Kidney glomerular epithelial cell (primary cell): Measurements from ENCODE around the gene RAD51.

ENCODE experiments used
- DNase-seq: peaks from one replicate; lab custom pipeline; 2025; lab: John Stamatoyannopoulos, UW

Gene RAD51

GRCh38 chr15:40762919-40763800 lies 68.2 kb downstream of the RAD51 start:
- peak; percentile 8 for DNase-seq

DNA sequence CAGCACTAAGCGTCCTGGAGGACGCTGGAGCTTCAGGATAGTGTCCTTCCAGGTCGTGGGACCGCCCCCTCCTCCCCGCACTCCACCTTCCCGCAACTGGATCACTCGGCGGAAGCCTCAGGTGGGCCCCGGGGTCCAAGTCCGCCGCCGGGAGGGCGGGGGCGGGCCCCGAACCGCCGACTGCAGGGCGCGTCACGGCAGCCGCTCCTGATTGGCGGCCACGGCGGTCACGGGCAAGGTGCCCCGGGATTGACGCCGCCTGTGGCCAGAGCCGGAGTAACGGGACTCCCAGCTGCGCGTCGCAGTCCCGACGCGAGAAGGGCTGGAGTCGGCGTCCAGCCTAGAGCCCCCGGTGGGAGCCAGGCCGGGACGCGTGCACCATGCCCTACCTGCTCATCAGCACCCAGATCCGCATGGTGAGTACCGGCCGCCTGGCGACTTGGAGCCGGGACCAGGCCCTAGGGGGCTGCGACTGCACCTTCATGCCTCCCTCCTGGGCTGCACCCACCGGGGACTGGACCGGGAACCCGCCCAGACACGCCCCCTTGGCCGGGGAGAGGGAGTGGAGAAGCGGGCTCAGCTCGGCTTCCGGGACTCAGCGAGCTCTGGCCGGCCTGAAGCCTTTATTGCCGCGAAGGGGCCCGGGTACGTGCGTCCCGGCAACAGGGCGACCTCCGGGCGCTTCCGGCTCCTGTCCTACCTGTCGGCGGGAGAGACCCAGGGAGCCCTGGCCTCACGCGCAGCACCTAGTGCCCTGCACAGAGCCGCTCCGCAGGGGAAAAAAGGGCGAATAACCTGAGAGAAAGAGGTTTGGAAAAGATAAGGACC lies 69.0 kb downstream of the RAD51 start, which contains the start of gene GCHFR:
Gene GCHFR, plus strand, starts transcription at position 268 of the 828 bp plus-strand sequence. Its CDS starts 113 bp downstream, at position 381.
- DNase-seq = peak; percentile 13

GRCh38 chr15:40764629-40765103 lies 69.7 kb downstream of the RAD51 start:
- no peak for DNase-seq

DNA sequence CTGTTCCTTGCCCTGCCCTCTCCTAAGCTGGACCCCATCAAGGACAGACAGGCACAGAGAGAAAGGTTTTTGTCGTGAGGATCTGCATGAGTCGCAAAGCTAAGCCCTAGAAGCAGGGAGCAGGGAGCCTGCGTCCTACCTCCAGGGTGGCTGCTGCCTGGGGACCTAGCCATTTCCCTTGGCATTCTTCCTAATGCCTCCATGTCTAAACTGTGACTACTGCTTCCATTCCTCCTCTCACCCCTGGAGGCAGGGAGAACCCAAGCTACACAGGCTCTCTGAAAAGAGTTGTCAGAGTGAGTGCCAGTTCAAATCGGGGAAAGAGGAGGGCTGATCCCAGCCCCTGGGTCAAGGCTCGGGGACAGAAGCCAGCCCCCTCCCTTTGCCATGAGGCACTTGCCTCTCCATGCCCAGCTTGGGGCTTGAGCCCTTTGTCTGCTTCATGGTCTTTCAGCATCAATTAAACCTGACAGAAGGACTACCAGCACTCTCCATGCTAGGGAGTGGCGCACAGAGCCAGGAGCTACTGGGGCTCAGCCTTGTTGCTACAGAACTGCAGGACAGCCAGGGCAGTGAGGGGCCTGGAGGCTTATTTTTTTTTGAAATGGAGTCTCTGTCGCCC lies 71.3 kb downstream of the RAD51 start:
- no peak for DNase-seq

GRCh38 chr15:40766906-40767837 lies 72.2 kb downstream of the RAD51 start:
- DNase-seq = no peak

- no peak for DNase-seq
Observed at GRCh38 chr15:40767838-40768500, 73.0 kb downstream of the RAD51 start.

DNA sequence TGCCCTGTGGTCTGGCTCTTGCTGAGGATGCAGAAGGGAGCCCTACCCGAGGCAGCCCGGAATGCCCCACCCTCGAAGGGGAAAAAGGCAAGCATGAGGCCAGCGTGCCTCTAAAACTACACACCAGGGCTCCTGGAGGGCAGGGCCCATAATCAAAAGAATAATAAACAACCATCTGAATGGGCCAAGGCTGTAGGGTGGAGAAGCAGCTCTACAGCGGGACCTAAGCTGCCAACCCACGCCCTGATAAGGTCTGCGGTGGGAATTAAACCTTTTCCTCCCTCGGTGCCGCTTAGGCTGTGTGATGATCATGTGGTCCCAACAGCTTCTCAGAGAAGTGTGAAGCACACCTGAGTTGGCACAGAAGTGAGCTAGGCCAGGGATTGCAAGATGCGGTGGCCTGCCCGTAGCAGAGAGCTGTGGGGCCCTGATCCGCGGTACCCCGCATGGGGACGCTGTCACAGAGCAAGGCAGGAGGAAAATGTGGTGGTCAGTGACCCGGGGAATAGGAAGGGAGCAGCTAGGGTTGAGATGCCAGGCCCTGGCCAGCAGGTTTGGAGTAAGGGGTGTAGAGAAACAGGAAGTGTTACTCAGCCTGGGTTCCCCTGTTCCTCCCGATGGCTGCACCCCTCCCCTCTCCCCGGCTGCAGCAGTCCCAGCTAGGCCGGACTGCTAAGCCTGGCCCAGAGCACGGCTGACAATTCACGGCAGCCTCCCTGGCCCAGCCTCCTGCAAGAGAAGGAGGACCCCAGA lies 73.7 kb downstream of the RAD51 start:
- DNase-seq = no peak

- DNase-seq = peak; percentile 94
Observed at GRCh38 chr15:40769274-40770146, 74.5 kb downstream of the RAD51 start, which contains the start of gene C15orf62. Gene C15orf62 (plus strand): TSS chr15:40769980. CDS start chr15:40770496, 516 bp downstream.

DNA sequence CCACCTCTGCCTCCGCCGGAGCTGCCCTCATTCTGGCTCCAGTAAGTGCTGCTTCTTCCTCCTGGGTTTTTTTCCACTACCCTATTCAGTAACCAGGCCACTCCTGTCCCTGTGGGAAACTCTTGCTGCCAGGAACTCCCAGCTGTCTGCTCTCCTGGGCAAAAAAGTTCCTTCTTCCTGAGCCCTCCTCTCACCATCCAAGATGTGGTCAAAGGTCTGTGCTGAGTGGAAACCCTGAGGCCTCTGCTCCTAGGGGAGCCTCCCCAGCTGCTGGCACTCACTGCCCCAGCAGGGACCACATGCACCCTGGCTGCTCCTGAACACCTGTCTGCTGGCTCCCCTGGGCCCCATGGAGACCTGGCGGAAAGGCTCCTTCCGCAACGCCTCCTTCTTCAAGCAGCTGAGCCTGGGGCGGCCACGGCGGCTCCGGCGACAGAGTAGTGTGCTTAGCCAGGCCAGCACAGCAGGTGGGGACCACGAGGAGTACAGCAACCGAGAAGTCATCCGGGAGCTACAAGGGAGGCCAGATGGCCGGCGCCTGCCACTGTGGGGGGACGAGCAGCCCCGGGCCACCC lies 75.3 kb downstream of the RAD51 start:
- peak; percentile 48 for DNase-seq

DNA sequence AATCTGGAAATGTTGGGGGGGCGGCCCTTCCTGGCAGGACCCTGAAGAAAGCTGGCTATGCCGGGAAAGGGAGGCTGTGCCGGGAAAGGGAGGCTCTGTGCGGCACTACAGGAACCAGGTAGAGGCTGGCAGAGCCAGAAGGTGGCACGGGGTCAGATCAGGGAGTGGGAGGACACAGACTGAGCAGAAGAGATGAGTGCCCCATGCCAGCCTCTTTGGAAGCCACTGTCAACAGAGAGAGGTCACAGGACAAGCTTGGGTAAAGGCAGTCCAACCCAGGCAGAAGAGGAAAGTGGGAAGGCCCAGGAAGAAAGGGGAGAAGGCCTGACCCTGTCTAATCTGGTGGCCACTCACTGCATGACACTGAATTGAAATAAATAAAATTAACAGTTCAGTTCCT lies 76.3 kb downstream of the RAD51 start:
- DNase-seq = no peak

GRCh38 chr15:40772014-40772413 lies 77.0 kb downstream of the RAD51 start:
- DNase-seq = no peak

DNA sequence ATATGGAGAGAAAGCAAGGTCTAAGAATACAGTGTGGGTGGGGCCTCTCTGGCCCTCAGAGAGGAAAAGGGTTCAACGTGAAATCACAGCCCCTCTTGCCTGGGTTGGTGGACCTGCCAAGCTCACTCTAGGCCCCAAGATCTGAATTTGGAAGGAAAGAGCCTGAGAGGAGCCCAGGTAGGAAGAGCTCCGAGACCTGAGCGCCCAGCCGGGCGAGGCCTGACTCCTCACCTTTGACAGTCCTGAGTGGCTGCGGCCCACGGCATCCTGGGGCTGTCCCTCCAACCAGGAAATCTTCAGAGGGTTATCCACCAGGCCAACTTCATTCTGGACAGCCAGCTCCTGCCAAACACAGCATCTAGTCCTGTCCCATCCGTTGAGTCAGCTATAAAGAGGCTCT lies 78.5 kb downstream of the RAD51 start:
- no peak for DNase-seq

- DNase-seq = no peak
Observed at GRCh38 chr15:40773902-40774301, 78.9 kb downstream of the RAD51 start.

- no peak for DNase-seq
Observed at GRCh38 chr15:40775007-40775406, 80.0 kb downstream of the RAD51 start.

- DNase-seq = no peak
Observed at GRCh38 chr15:40775740-40776536, 81.0 kb downstream of the RAD51 start.

DNA sequence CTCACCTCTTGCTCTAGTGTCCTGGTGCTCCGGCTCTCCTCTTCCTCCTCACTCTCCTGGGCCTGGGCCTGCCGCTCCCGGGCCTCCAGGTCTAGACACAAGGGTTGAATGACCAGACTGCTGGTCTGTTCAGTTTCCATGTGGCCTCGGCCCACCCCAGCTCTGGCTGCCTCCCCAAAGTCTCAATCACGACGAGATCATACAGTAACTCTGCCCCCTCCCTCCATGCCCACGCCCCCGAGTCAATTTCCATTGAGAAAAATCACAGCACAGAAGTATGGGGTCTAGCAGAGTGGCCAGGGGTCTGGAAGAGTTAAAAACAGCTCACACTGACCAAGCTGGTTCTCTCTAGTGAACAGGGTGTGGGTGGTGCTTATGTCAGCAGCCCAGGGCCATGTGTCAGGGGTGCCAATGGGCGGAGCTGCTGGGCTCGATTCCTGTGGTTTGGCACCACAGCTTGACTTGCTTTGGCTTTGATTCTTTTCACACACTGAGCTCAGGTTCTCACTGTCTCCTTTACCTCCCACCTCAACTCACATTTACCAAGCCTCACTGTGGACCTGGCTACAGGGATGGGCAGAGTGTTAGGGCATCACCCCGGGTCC lies 81.7 kb downstream of the RAD51 start:
- peak; percentile 45 for DNase-seq
